K562 (cell line): Measurements from ENCODE around the gene SETD1B. TPM values are rescaled to one million over a fixed set of nuclear protein-coding genes. Genes with fewer than 3 reads are reported as not detected.

Source experiments
- BACH1 ChIP-seq: fragments of 200-800 bp; sonication (Bioruptor generic); IDR thresholded peaks from 2 replicates; pipeline ENCODE4 v1.6.1; 2016; ENCODE audit warnings: missing genetic modification characterization, missing compliant biosample characterization
- C11orf30 ChIP-seq: fragments of 450-650 bp; IDR thresholded peaks from 2 replicates; pipeline ENCODE4 v1.6.1; 2016; ENCODE audit warnings: low read depth, mild to moderate bottlenecking
- ESRRB ChIP-seq: fragments of 250-450 bp; sonication (Bioruptor Pico); IDR thresholded peaks from 2 replicates; pipeline ENCODE4 v1.5.0; 2020; ENCODE audit warnings: mild to moderate bottlenecking, moderate library complexity, borderline replicate concordance
- GATAD2A ChIP-seq: fragments of 450-650 bp; IDR thresholded peaks from 2 replicates; pipeline ENCODE4 v1.6.1; 2017
- MTA3 ChIP-seq: fragments of 450-650 bp; formaldehyde crosslinking; IDR thresholded peaks from 2 replicates; pipeline ENCODE4 v1.6.1; 2017; ENCODE audit warnings: mild to moderate bottlenecking, borderline replicate concordance
- POLR2G ChIP-seq: fragments of 200-400 bp; formaldehyde crosslinking; IDR thresholded peaks from 2 replicates; pipeline ENCODE4 v1.6.1; 2017; ENCODE audit warnings: low read depth, mild to moderate bottlenecking, antibody characterized with exemption, low read length, moderate library complexity
- PRMT5 ChIP-seq: sonication (generic); formaldehyde crosslinking; IDR thresholded peaks from 2 replicates; pipeline ENCODE4 v1.5.0; 2020; ENCODE audit warnings: missing genetic modification reagents
- STAG1 ChIP-seq: sonication (generic); formaldehyde crosslinking; IDR thresholded peaks from 2 replicates; pipeline ENCODE4 v1.5.0; 2020; ENCODE audit warnings: missing genetic modification reagents, borderline replicate concordance
- TAF9B ChIP-seq: fragments of 450-650 bp; IDR thresholded peaks from 2 replicates; pipeline ENCODE4 v1.6.1; 2018; ENCODE audit warnings: mild to moderate bottlenecking; ENCODE audit not compliant: partially characterized antibody
- YY1 ChIP-seq, 3 experiments: IDR thresholded peaks; 2 replicates each; pipeline ENCODE4 v1.6.1; 2011; ENCODE audit warnings: low read length in 2 of 3, mild to moderate bottlenecking in 2 of 3, moderate library complexity in 2 of 3, borderline replicate concordance in 1 of 3, control low read depth in 1 of 3, low read depth in 1 of 3; ENCODE audit not compliant: insufficient read depth in 3 of 3, insufficient replicate concordance in 2 of 3, control insufficient read depth in 1 of 3, insufficient read length in 1 of 3; ENCODE audit errors: extremely low read depth in 1 of 3
- polyA plus RNA-seq, 8 experiments: library from polyadenylated mRNA; depleted of rRNA in 4 of 8; stranded (reverse) in 5 of 8; unstranded in 3 of 8; fragments of >200 nt; fragmentation: Nextera tagmentation in 2 of 8; fragmentation: Illumina TruSeq in 1 of 8; extraction: Ambion mirVana in 2 of 8; extraction: Trizol in 1 of 8; gene quantifications; 2 replicates each; pipeline versions ENCODE4 v1.2.1 to v1.2.3, GENCODE V29; 2011 to 2014; ENCODE audit warnings: inconsistent platforms in 1 of 8, missing spikeins in 1 of 8
- total RNA-seq, 7 experiments: library from RNA; depleted of rRNA in 6 of 7; stranded (reverse); fragments of >200 nt in 6 of 7; fragmentation: Illumina TruSeq in 2 of 7; extraction: Trizol in 2 of 7; gene quantifications; 2 replicates each; pipeline versions ENCODE4 v1.2.1 to v1.2.3, GENCODE V29; 2011 to 2021; ENCODE audit warnings: low replicate concordance in 1 of 7
- TF ChIP-seq, protein P1 (sequence below): fragments of 250-450 bp; sonication (Bioruptor Pico); IDR thresholded peaks from 2 replicates; pipeline ENCODE4 v1.4.0; 2020
- TF ChIP-seq, protein P2 (sequence below), 2 experiments: fragments of 450-650 bp; formaldehyde crosslinking in 1 of 2; IDR thresholded peaks; 2 replicates each; pipeline versions ENCODE4 v1.4.0 to v1.6.1; 2014 to 2020; ENCODE audit warnings: mild to moderate bottlenecking in 2 of 2, borderline replicate concordance in 1 of 2, low read depth in 1 of 2

Gene SETD1B
- total and polyA plus RNA-seq, 9 of the 15 experiments (the other 6 are each of a cell fraction or from before 2014, with no cell fraction given), result 0.48 to 26.6 (median 2.3) TPM

DNA sequence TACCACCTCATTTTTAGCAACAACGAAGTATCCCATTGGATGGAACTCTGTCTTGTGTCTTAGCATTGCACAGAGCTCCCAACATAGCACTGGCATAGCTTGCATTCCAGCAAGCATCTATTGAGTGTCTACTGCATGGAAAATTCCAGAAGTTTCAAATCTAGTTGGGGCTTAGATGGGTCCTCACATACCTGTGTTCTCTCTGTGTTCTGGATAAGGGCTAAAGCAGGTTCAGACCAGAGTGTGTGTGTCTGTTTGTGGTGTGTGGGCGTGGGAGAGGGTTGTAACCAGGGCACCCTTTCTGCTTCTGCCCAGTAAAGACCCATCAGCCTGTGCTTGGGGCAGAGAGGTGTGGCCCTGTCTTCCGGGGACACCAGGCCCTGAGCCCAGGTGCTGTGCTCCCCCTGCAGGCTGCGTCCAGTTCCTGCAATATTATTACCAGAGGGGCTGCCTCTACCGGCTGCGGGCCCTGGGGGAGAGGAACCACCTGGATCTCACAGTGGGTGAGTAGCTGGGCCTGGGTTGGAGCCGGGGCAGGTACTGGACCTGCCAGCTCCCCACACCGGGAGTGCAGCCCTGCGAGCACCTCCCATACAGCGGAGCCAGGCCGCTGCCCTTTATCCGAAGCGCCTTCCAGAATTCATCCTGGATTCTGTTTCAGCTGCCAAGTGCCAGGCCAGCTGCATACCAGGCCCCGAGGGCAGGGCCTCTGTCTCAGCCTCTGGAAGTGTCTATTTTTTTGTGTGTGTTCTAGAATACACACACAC is 30.6 kb upstream of the SETD1B start (continued):
- TF ChIP-seq, protein P1, sequence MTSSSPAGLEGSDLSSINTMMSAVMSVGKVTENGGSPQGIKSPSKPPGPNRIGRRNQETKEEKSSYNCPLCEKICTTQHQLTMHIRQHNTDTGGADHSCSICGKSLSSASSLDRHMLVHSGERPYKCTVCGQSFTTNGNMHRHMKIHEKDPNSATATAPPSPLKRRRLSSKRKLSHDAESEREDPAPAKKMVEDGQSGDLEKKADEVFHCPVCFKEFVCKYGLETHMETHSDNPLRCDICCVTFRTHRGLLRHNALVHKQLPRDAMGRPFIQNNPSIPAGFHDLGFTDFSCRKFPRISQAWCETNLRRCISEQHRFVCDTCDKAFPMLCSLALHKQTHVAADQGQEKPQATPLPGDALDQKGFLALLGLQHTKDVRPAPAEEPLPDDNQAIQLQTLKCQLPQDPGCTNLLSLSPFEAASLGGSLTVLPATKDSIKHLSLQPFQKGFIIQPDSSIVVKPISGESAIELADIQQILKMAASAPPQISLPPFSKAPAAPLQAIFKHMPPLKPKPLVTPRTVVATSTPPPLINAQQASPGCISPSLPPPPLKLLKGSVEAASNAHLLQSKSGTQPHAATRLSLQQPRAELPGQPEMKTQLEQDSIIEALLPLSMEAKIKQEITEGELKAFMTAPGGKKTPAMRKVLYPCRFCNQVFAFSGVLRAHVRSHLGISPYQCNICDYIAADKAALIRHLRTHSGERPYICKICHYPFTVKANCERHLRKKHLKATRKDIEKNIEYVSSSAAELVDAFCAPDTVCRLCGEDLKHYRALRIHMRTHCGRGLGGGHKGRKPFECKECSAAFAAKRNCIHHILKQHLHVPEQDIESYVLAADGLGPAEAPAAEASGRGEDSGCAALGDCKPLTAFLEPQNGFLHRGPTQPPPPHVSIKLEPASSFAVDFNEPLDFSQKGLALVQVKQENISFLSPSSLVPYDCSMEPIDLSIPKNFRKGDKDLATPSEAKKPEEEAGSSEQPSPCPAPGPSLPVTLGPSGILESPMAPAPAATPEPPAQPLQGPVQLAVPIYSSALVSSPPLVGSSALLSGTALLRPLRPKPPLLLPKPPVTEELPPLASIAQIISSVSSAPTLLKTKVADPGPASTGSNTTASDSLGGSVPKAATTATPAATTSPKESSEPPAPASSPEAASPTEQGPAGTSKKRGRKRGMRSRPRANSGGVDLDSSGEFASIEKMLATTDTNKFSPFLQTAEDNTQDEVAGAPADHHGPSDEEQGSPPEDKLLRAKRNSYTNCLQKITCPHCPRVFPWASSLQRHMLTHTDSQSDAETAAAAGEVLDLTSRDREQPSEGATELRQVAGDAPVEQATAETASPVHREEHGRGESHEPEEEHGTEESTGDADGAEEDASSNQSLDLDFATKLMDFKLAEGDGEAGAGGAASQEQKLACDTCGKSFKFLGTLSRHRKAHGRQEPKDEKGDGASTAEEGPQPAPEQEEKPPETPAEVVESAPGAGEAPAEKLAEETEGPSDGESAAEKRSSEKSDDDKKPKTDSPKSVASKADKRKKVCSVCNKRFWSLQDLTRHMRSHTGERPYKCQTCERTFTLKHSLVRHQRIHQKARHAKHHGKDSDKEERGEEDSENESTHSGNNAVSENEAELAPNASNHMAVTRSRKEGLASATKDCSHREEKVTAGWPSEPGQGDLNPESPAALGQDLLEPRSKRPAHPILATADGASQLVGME (CRISPR knock-in tag), result no peak
- TF ChIP-seq MTA3, result 0 out of 2 replicates have a peak, but pooled peaks have one; percentile 24
- TF ChIP-seq STAG1 (CRISPR knock-in tag), result peak; percentile 93; the same call in 1 of the 2 replicates
- 0 out of 2 replicates have a peak, but pooled peaks have one; percentile 24 for TF ChIP-seq GATAD2A
- TF ChIP-seq C11orf30, result no peak
- no peak for TF ChIP-seq BACH1 (tag)
- 0 out of 2 replicates have a peak, but pooled peaks have one; percentile 37 for TF ChIP-seq POLR2G
- no peak for TF ChIP-seq TAF9B
- no peak for TF ChIP-seq PRMT5
- TF ChIP-seq, protein P2, sequence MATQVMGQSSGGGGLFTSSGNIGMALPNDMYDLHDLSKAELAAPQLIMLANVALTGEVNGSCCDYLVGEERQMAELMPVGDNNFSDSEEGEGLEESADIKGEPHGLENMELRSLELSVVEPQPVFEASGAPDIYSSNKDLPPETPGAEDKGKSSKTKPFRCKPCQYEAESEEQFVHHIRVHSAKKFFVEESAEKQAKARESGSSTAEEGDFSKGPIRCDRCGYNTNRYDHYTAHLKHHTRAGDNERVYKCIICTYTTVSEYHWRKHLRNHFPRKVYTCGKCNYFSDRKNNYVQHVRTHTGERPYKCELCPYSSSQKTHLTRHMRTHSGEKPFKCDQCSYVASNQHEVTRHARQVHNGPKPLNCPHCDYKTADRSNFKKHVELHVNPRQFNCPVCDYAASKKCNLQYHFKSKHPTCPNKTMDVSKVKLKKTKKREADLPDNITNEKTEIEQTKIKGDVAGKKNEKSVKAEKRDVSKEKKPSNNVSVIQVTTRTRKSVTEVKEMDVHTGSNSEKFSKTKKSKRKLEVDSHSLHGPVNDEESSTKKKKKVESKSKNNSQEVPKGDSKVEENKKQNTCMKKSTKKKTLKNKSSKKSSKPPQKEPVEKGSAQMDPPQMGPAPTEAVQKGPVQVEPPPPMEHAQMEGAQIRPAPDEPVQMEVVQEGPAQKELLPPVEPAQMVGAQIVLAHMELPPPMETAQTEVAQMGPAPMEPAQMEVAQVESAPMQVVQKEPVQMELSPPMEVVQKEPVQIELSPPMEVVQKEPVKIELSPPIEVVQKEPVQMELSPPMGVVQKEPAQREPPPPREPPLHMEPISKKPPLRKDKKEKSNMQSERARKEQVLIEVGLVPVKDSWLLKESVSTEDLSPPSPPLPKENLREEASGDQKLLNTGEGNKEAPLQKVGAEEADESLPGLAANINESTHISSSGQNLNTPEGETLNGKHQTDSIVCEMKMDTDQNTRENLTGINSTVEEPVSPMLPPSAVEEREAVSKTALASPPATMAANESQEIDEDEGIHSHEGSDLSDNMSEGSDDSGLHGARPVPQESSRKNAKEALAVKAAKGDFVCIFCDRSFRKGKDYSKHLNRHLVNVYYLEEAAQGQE (IDR thresholded peaks at IDR 0.05; ENCODE audit: borderline replicate concordance), result peak; percentile 93
- TF ChIP-seq, protein P2 (CRISPR knock-in tag; IDR thresholded peaks at IDR 0.05; ENCODE audit: low read depth), result no peak
- TF ChIP-seq YY1 (IDR thresholded peaks at IDR 0.05; ENCODE audit: borderline replicate concordance in 1 of 3, control insufficient read depth in 1 of 3, extremely low read depth in 1 of 3, insufficient read depth in 3 of 3, insufficient read length in 1 of 3, insufficient replicate concordance in 2 of 3, low read depth in 1 of 3, low read length in 2 of 3), result peak in 1 of 3 experiments; percentile 31
- no peak for TF ChIP-seq ESRRB (CRISPR knock-in tag)
